Head of caudate nucleus (tissue), 42 donors: Measurements from ENCODE around the gene ALG9.
"Not testable (repeated sequence)": the region's sequence is repeated elsewhere in the genome, so short reads cannot be mapped to it uniquely, and the experiment has no call there.

ENCODE experiments used
- DNase-seq, 42 donors: peaks; one replicate each; pipeline versions ENCODE4 v3.0.0 to v3.0.0-alpha.2; 2020 to 2021; ENCODE audit warnings: mixed read lengths in 7 of 42
- intact Hi-C: fragments of 100-400 bp; cut with DNase I; formaldehyde crosslinking; loops from one replicate; pipeline ENCODE4 v1.15.0; 2022

Gene ALG9

GRCh38 chr11:111886032-111886431, 14.7 kb upstream of the ALG9 start:
- DNase-seq, result no peak
- intact Hi-C loops, result no loop called here

GRCh38 chr11:111885053-111885452, 13.7 kb upstream of the ALG9 start:
- DNase-seq, intact Hi-C loops: not testable (repeated sequence)

GRCh38 chr11:111882202-111882601, 10.8 kb upstream of the ALG9 start:
- intact Hi-C loops, result no loop called here
- no peak for DNase-seq

GRCh38 chr11:111879637-111879960, 8.2 kb upstream of the ALG9 start:
- intact Hi-C loops, result loop anchor here (5.0 to 10.0 kb wide), 3 partner anchors 48 to 205 kb away; partner anchors contain the start of genes SDHD and TIMM8B
- DNase-seq, result no peak

- intact Hi-C loops, result loop anchor here (5.0 to 10.0 kb wide), 3 partner anchors 48 to 206 kb away; partner anchors contain the start of genes SDHD and TIMM8B
- peak; percentile 94 to 99 (median 98) for DNase-seq
These were observed 7.7 kb upstream of the ALG9 start, which contains the start of the genes CFAP68 and FDXACB1 for GRCh38 chr11:111878849-111879636. TSS of gene CFAP68 (plus strand) at chr11:111879541. CDS start at chr11:111879561, 20 bp downstream. TSS of gene FDXACB1 (minus strand) at chr11:111879165. CDS start at chr11:111879132, 33 bp downstream.

- DNase-seq, result peak in 4 of 42 donors; percentile 10 to 30 (median 14)
- intact Hi-C loops, result loop anchor here (5.0 to 10.0 kb wide), 3 partner anchors 49 to 206 kb away; partner anchors contain the start of genes SDHD and TIMM8B
These were observed 7.0 kb upstream of the ALG9 start for GRCh38 chr11:111878385-111878848.

- no peak for DNase-seq
- intact Hi-C loops, result loop anchor here (10.0 kb wide), 1 partner anchor 213 kb away; the partner anchor contains the start of genes SDHD and TIMM8B
These were observed 346 bp upstream of the ALG9 start for GRCh38 chr11:111871693-111872161.

- intact Hi-C loops, result loop anchor here (10.0 kb wide), 1 partner anchor 214 kb away; the partner anchor contains the start of genes SDHD and TIMM8B
- DNase-seq, result no peak
These were observed 877 bp downstream of the ALG9 start for GRCh38 chr11:111870522-111870885.

GRCh38 chr11:111870113-111870512, 1.3 kb downstream of the ALG9 start:
- DNase-seq, result no peak
- intact Hi-C loops, result loop anchor here (10.0 kb wide), 1 partner anchor 215 kb away; the partner anchor contains the start of genes SDHD and TIMM8B

GRCh38 chr11:111860257-111860656, 11.1 kb downstream of the ALG9 start:
- intact Hi-C loops, result no loop called here

GRCh38 chr11:111855506-111855905, 15.9 kb downstream of the ALG9 start:
- intact Hi-C loops, result no loop called here
- no peak for DNase-seq

More at GRCh38 chr11:111860257-111860656, 11.1 kb downstream of the ALG9 start:
- DNase-seq, result no peak

GRCh38 chr11:111852103-111852502, 19.3 kb downstream of the ALG9 start:
- no peak for DNase-seq
- intact Hi-C loops, result no loop called here

GRCh38 chr11:111851636-111852035, 19.7 kb downstream of the ALG9 start:
- intact Hi-C loops, result no loop called here

GRCh38 chr11:111851067-111851466, 20.3 kb downstream of the ALG9 start:
- no peak for DNase-seq
- intact Hi-C loops, result no loop called here

More at GRCh38 chr11:111851636-111852035, 19.7 kb downstream of the ALG9 start:
- DNase-seq, result peak in 1 of 42 donors; percentile 33

- intact Hi-C loops, result loop anchor here (10.0 kb wide), 2 partner anchors 285 to 395 kb away; no protein-coding TSS in a partner anchor
- no peak for DNase-seq
These were observed 21.8 kb downstream of the ALG9 start for GRCh38 chr11:111849631-111850030.

- DNase-seq, result peak in 33 of 42 donors; percentile 16 to 86 (median 54)
- intact Hi-C loops, result loop anchor here (10.0 kb wide), 2 partner anchors 282 to 392 kb away; no protein-coding TSS in a partner anchor
These were observed 24.7 kb downstream of the ALG9 start for GRCh38 chr11:111846636-111847035.

- no peak for DNase-seq
- intact Hi-C loops, result loop anchor here (10.0 kb wide), 2 partner anchors 281 to 391 kb away; no protein-coding TSS in a partner anchor
These were observed 25.3 kb downstream of the ALG9 start for GRCh38 chr11:111846063-111846462.

GRCh38 chr11:111845276-111846028, 25.9 kb downstream of the ALG9 start:
- DNase-seq, result peak in 21 of 42 donors; percentile 11 to 73 (median 52)
- intact Hi-C loops, result loop anchor here (10.0 kb wide), 2 partner anchors 281 to 391 kb away; no protein-coding TSS in a partner anchor

GRCh38 chr11:111843661-111844060, 27.7 kb downstream of the ALG9 start:
- no peak for DNase-seq
- intact Hi-C loops, result loop anchor here (2.0 to 10.0 kb wide), 3 partner anchors 241 to 389 kb away; partner anchors contain the start of gene SIK2
